ENCODE data around the gene XCR1. TPM values are rescaled to one million over a fixed set of nuclear protein-coding genes. Genes with fewer than 3 reads are reported as not detected.

Gene XCR1
- total RNA-seq, 1 donor from 2014 or later = not detected

Other genes with a start within 250 kb of the XCR1 start
- gene SLC6A20, start 230.9 kb downstream of the XCR1 start, total RNA-seq = 0.50 and 3.5 TPM in 2 replicates
- gene LZTFL1, start 185.4 kb downstream of the XCR1 start, total RNA-seq = 15.5 and 49.4 TPM in 2 replicates
- 0.35 TPM in 1 of 2 replicates, not detected in the other for gene CCR9, start 140.9 kb downstream of the XCR1 start, total RNA-seq
- not detected in 2 replicates for gene CXCR6, start 84.0 kb downstream of the XCR1 start, total RNA-seq
- gene FYCO1, start 31.7 kb downstream of the XCR1 start, total RNA-seq = 11.1 and 46.2 TPM in 2 replicates
- 0.15 TPM in 1 of 2 replicates, not detected in the other for gene CCR1, start 180.8 kb upstream of the XCR1 start, total RNA-seq
- not detected in 2 replicates for gene CCR3, start 215.0 kb upstream of the XCR1 start, total RNA-seq

Measured in renal cortical epithelial cell (primary cell).